Endothelial cell of umbilical vein (primary cell): Measurements from ENCODE around the gene SGTA. TPM values are rescaled to one million over a fixed set of nuclear protein-coding genes. Genes with fewer than 3 reads are reported as not detected.

Experiments used
- BruUV-seq: library from RNA; stranded (reverse); fragments of 400-500 nt; replicated peaks from 2 replicates; lab custom pipeline; 2021; lab: Mats Ljungman, UMichigan
- CTCF ChIA-PET: fragments of 300-600, 350-600 bp; sonication (Branson Sonifier 250); formaldehyde crosslinking; loops from one replicate; lab custom pipeline; 2021; ENCODE audit warnings: antibody characterized with exemption, inconsistent platforms; lab: Charles Lee
- POLR2A ChIA-PET: fragments of 300-600, 350-600 bp; sonication (Branson Sonifier 250); formaldehyde crosslinking; loops from one replicate; lab custom pipeline; 2021; ENCODE audit warnings: antibody characterized with exemption, inconsistent platforms; lab: Charles Lee
- DNase-seq: peaks from one replicate; pipeline ENCODE4 v3.0.0-alpha.2; 2011; ENCODE audit warnings: low read depth, low spot score
- FAIRE-seq: peaks from 2 replicates; lab custom pipeline; 2011; peaks lifted over from hg19 to GRCh38; lab: Jason Lieb, UNC
- H2AFZ ChIP-seq: 2 replicates; pipeline ENCODE4 v1.6.0; 2012; ENCODE audit warnings: low read depth, low read length, control low read depth, inconsistent platforms
- H3K27ac ChIP-seq: 2 replicates; pipeline ENCODE4 v1.5.1; 2011; ENCODE audit warnings: low read depth, mild to moderate bottlenecking, control low read depth, low read length, moderate library complexity; ENCODE audit not compliant: insufficient read depth
- H3K27me3 ChIP-seq, 2 experiments: 2 replicates each; pipeline versions ENCODE4 v1.6.0 to v1.6.1; 2011; ENCODE audit warnings: low read length in 2 of 2, mixed read lengths in 1 of 2; ENCODE audit not compliant: control insufficient read depth in 2 of 2, insufficient read depth in 2 of 2
- H3K36me3 ChIP-seq, 2 experiments: 2 replicates in 1 of 2; 3 replicates in 1 of 2; pipeline ENCODE4 v1.5.1; 2011; ENCODE audit warnings: low read length in 2 of 2, mild to moderate bottlenecking in 1 of 2, moderate library complexity in 1 of 2; ENCODE audit not compliant: control insufficient read depth in 2 of 2, insufficient read depth in 2 of 2; ENCODE audit errors: extremely low read depth in 1 of 2
- H3K4me1 ChIP-seq: 3 replicates; pipeline ENCODE4 v1.5.1; 2011; ENCODE audit warnings: mild to moderate bottlenecking, low read length; ENCODE audit not compliant: control insufficient read depth, insufficient read depth; ENCODE audit errors: extremely low read depth
- H3K4me2 ChIP-seq: 2 replicates; pipeline ENCODE4 v1.6.1; 2011; ENCODE audit warnings: low read length, control low read depth, mixed read lengths; ENCODE audit not compliant: insufficient read depth
- H3K4me3 ChIP-seq, 3 experiments: fragments of 200-600 bp in 1 of 3; sonication (generic), shearing (Covaris generic) in 1 of 3; replicated peaks in 1 of 3; 2 replicates each; pipeline ENCODE4 v1.5.1; 2011 to 2016; ENCODE audit warnings: control low read depth in 3 of 3, low read length in 3 of 3, mild to moderate bottlenecking in 2 of 3, inconsistent platforms in 1 of 3, low read depth in 1 of 3, moderate library complexity in 1 of 3; ENCODE audit not compliant: insufficient read depth in 1 of 3
- H3K79me2 ChIP-seq: 2 replicates; pipeline ENCODE4 v1.6.0; 2012; ENCODE audit warnings: low read length, inconsistent platforms; ENCODE audit not compliant: control insufficient read depth, insufficient read depth
- H3K9ac ChIP-seq: replicated peaks from 2 replicates; pipeline ENCODE3; 2011; ENCODE audit warnings: low read length, control low read depth; ENCODE audit not compliant: insufficient read depth; ENCODE audit errors: extremely low read depth
- H3K9me1 ChIP-seq: replicated peaks from 3 replicates; pipeline ENCODE4 v1.6.0; 2011; ENCODE audit warnings: mild to moderate bottlenecking, low read length; ENCODE audit not compliant: control insufficient read depth, insufficient read depth; ENCODE audit errors: extremely low read depth
- H3K9me3 ChIP-seq: replicated peaks from 2 replicates; pipeline ENCODE4 v1.5.1; 2012; ENCODE audit warnings: low read length, inconsistent platforms; ENCODE audit not compliant: control insufficient read depth, insufficient read depth
- H4K20me1 ChIP-seq: replicated peaks from 2 replicates; pipeline ENCODE3; 2011; ENCODE audit warnings: mild to moderate bottlenecking, low read length; ENCODE audit not compliant: control insufficient read depth, insufficient read depth; ENCODE audit errors: extremely low read depth
- CTCF ChIP-seq, 2 donors: IDR thresholded peaks; 1 replicate in 1 of 2; 2 replicates in 1 of 2; pipeline ENCODE4 v1.5.1; 2011; ENCODE audit warnings: low read length in 2 of 2, mild to moderate bottlenecking in 2 of 2, moderate library complexity in 2 of 2, control low read depth in 1 of 2, inconsistent platforms in 1 of 2, low read depth in 1 of 2; ENCODE audit not compliant: insufficient read depth in 1 of 2; ENCODE audit errors: extremely low read depth in 1 of 2
- EZH2 ChIP-seq: IDR thresholded peaks from 2 replicates; pipeline ENCODE4 v1.6.1; 2012; ENCODE audit warnings: borderline replicate concordance, low read depth, mild to moderate bottlenecking, moderate library complexity, low read length, inconsistent platforms; ENCODE audit not compliant: severe bottlenecking
- FOS ChIP-seq: IDR thresholded peaks from 2 replicates; pipeline ENCODE4 v1.6.1; 2011; ENCODE audit warnings: mild to moderate bottlenecking, low read length, moderate library complexity, borderline replicate concordance; ENCODE audit not compliant: insufficient read depth
- GATA2 ChIP-seq: IDR thresholded peaks from 2 replicates; pipeline ENCODE4 v1.7.0; 2011; ENCODE audit warnings: low read depth, mild to moderate bottlenecking, moderate library complexity, mixed read lengths, low read length; ENCODE audit not compliant: insufficient read length, insufficient read depth
- JUN ChIP-seq: IDR thresholded peaks from 2 replicates; pipeline ENCODE4 v1.6.1; 2011; ENCODE audit warnings: borderline replicate concordance, low read depth; ENCODE audit not compliant: insufficient read length, insufficient read depth
- MAX ChIP-seq: IDR thresholded peaks from 2 replicates; pipeline ENCODE4 v1.6.1; 2011; ENCODE audit not compliant: insufficient read depth, insufficient read length
- MYC ChIP-seq: IDR thresholded peaks from one replicate; pipeline ENCODE4 v1.6.1; 2011; ENCODE audit warnings: mild to moderate bottlenecking, low read depth, low read length
- POLR2A ChIP-seq: IDR thresholded peaks from 2 replicates; pipeline ENCODE4 v1.6.1; 2012; ENCODE audit warnings: low read depth, mild to moderate bottlenecking, control low read depth, low read length
- POLR2AphosphoS5 ChIP-seq: IDR thresholded peaks from 2 replicates; pipeline ENCODE4 v1.6.1; 2012; ENCODE audit warnings: low read depth, mild to moderate bottlenecking, control low read depth, low read length, moderate library complexity; ENCODE audit not compliant: insufficient read depth
- dilution Hi-C: fragments of 300-500 bp; cut with MboI; formaldehyde crosslinking; loops from one replicate; pipeline ENCODE4 v1.15.0; 2019; ENCODE audit warnings: low sequenced_read_pairs; ENCODE audit not compliant: extremely low pct_ligation_motif_present
- intact Hi-C: fragments of 100-400 bp; cut with micrococcal nuclease; formaldehyde crosslinking; loops from one replicate; pipeline ENCODE4 v1.10.0; 2022
- polyA plus RNA-seq, 4 experiments: library from polyadenylated mRNA; depleted of rRNA in 3 of 4; stranded (reverse) in 3 of 4; unstranded in 1 of 4; fragments of >200 nt; gene quantifications; 2 replicates each; pipeline versions ENCODE4 v1.2.1 to v1.2.3, GENCODE V29; 2011 to 2012; ENCODE audit warnings: missing spikeins in 1 of 4
- total RNA-seq: library from RNA; stranded (reverse); gene quantifications from 2 replicates; pipeline ENCODE4 v1.2.3, GENCODE V29; 2021

Gene SGTA
- total and polyA plus RNA-seq, 2 donors (not counting 3 experiments of a cell fraction or from before 2014, with no cell fraction given): 76.5 to 119 TPM

GRCh38 chr19:2827840-2828489, 44.9 kb upstream of the SGTA start:
- Histone ChIP-seq H3K9ac (no peak overlapping the region), H3K27me3 (no peaks in the 10 kb centered on the region), H3K4me2 (no peak overlapping the region), H3K36me3 (peaks cover 0 to 3% of the 10 kb centered on the region in 2 experiments), H3K79me2 (no peaks in the 10 kb centered on the region), H3K27ac (no peak overlapping the region), H4K20me1 (no peaks in the 10 kb centered on the region), H3K9me1 (no peaks in the 10 kb centered on the region), H3K4me1 (no peaks in the 10 kb centered on the region), H3K9me3 (no peaks in the 10 kb centered on the region), H2AFZ (no peak overlapping the region), H3K4me3 (no peak overlapping the region)
- CTCF ChIA-PET: no interaction called here
- no TSS peak for BruUV-seq
- no peak for DNase-seq
- no peak for TF ChIP-seq FOS
- TF ChIP-seq JUN: no peak
- TF ChIP-seq CTCF (IDR thresholded peaks at IDR 0.05; ENCODE audit: extremely low read depth in 1 of 2, insufficient read depth in 1 of 2, low read depth in 1 of 2, low read length in 2 of 2): no peak
- TF ChIP-seq MYC: no peak
- no peak for TF ChIP-seq POLR2A
- no peak for TF ChIP-seq EZH2
- no peak for TF ChIP-seq GATA2
- TF ChIP-seq MAX: no peak
- no peak for TF ChIP-seq POLR2AphosphoS5
- dilution Hi-C loops: no loop called here
- no peak for FAIRE-seq
- POLR2A ChIA-PET: no interaction called here
- intact Hi-C loops: no loop called here
